OCI-LY7 (cell line): ENCODE measurements around the gene HSF2BP. TPM values are rescaled to one million over a fixed set of nuclear protein-coding genes. Genes with fewer than 3 reads are reported as not detected.
"Not testable (repeated sequence)": the region's sequence is repeated elsewhere in the genome, so short reads cannot be mapped to it uniquely, and the experiment has no call there.

Experiments
- BruUV-seq: library from RNA; stranded (reverse); fragments of 400-500 nt; replicated peaks from 2 replicates; lab custom pipeline; 2021; lab: Mats Ljungman, UMichigan
- CTCF ChIA-PET: fragments of 300-600 bp; sonication (Branson Sonifier 250); formaldehyde crosslinking; loops from one replicate; lab custom pipeline; 2022; ENCODE audit warnings: antibody characterized with exemption; ENCODE audit not compliant: unreplicated experiment; lab: Charles Lee
- POLR2A ChIA-PET: fragments of 300-600 bp; sonication (Branson Sonifier 250); formaldehyde crosslinking; loops from one replicate; lab custom pipeline; 2022; ENCODE audit warnings: antibody characterized with exemption; lab: Charles Lee
- DNase-seq: peaks from one replicate; pipeline ENCODE4 v3.0.0-alpha.2; 2015; ENCODE audit warnings: low spot score
- H2AFZ ChIP-seq: fragments of 200-600 bp; sonication (generic), shearing (Covaris generic); 2 replicates; pipeline ENCODE4 v1.6.1; 2014; ENCODE audit warnings: mild to moderate bottlenecking, antibody characterized with exemption, low read length, moderate library complexity
- H3K27ac ChIP-seq: fragments of 200-600 bp; sonication (generic); 2 replicates; pipeline ENCODE4 v1.5.1; 2014; ENCODE audit warnings: mixed run types, low read depth, mild to moderate bottlenecking, moderate library complexity, low read length, inconsistent platforms; ENCODE audit not compliant: poor library complexity, severe bottlenecking
- H3K36me3 ChIP-seq: fragments of 200-600 bp; sonication (generic); 2 replicates; pipeline ENCODE4 v1.6.1; 2014; ENCODE audit warnings: mild to moderate bottlenecking, antibody characterized with exemption, low read length, moderate library complexity, mixed read lengths; ENCODE audit not compliant: insufficient read depth
- H3K4me1 ChIP-seq: fragments of 200-600 bp; sonication (generic); 2 replicates; pipeline ENCODE4 v1.5.1; 2014; ENCODE audit warnings: mild to moderate bottlenecking, low read length; ENCODE audit not compliant: insufficient read depth, poor library complexity, severe bottlenecking
- H3K4me2 ChIP-seq: fragments of 200-600 bp; sonication (generic); 2 replicates; pipeline ENCODE4 v1.6.1; 2014; ENCODE audit warnings: mild to moderate bottlenecking, low read length
- H3K4me3 ChIP-seq: fragments of 200-600 bp; sonication (generic); 2 replicates; pipeline ENCODE4 v1.5.1; 2014; ENCODE audit warnings: mild to moderate bottlenecking, low read depth, low read length; ENCODE audit not compliant: poor library complexity, severe bottlenecking
- H3K79me2 ChIP-seq: fragments of 200-600 bp; sonication (generic); 2 replicates; pipeline ENCODE4 v1.6.1; 2016; ENCODE audit warnings: low read depth, mild to moderate bottlenecking, low read length, moderate library complexity, mixed read lengths; ENCODE audit not compliant: insufficient read depth
- H3K9me2 ChIP-seq: fragments of 200-600 bp; sonication (generic); 2 replicates; pipeline ENCODE4 v1.6.1; 2016; ENCODE audit warnings: mild to moderate bottlenecking, low read length, mixed read lengths; ENCODE audit not compliant: insufficient read depth
- H3K9me3 ChIP-seq: fragments of 200-600 bp; sonication (generic); 2 replicates; pipeline ENCODE4 v1.6.1; 2014; ENCODE audit warnings: mild to moderate bottlenecking, mixed run types, low read length, mixed read lengths
- H4K20me1 ChIP-seq: fragments of 200-600 bp; sonication (generic); 2 replicates; pipeline ENCODE4 v1.6.1; 2014; ENCODE audit warnings: mild to moderate bottlenecking, antibody characterized with exemption, low read length, moderate library complexity, mixed read lengths; ENCODE audit not compliant: insufficient read depth
- intact Hi-C: fragments of 100-400 bp; cut with micrococcal nuclease; formaldehyde crosslinking; loops from one replicate; pipeline ENCODE4 v1.10.0; 2022; ENCODE audit not compliant: unreplicated experiment
- total RNA-seq, 2 experiments: library from RNA; depleted of rRNA in 1 of 2; stranded (reverse); fragments of >200 nt in 1 of 2; shearing (Covaris generic) in 1 of 2; gene quantifications; 2 replicates each; pipeline ENCODE4 v1.2.3, GENCODE V29; 2014 to 2022

The HSF2BP gene
- total RNA-seq, 2 experiments from 2014 or later = 3.5 to 5.1 TPM

- H3K4me2 ChIP-seq, DNase-seq, H3K4me1 ChIP-seq, H3K36me3 ChIP-seq, H2AFZ ChIP-seq, BruUV-seq, intact Hi-C loops, CTCF ChIA-PET, H3K27ac ChIP-seq, POLR2A ChIA-PET, H4K20me1 ChIP-seq, H3K9me3 ChIP-seq, H3K79me2 ChIP-seq, H3K4me3 ChIP-seq, H3K9me2 ChIP-seq: not testable (repeated sequence)
These were observed 155.4 kb downstream of the HSF2BP start for GRCh38 chr21:43503892-43504291.

- BruUV-seq, H3K36me3 ChIP-seq, H3K9me3 ChIP-seq, H3K79me2 ChIP-seq, H3K4me1 ChIP-seq, intact Hi-C loops, H2AFZ ChIP-seq, H3K4me2 ChIP-seq, H4K20me1 ChIP-seq, H3K4me3 ChIP-seq, H3K9me2 ChIP-seq, POLR2A ChIA-PET, H3K27ac ChIP-seq, CTCF ChIA-PET, DNase-seq: not testable (repeated sequence)
These were observed 156.1 kb downstream of the HSF2BP start for GRCh38 chr21:43503075-43503750.

GRCh38 chr21:43502407-43503071 is 156.7 kb downstream of the HSF2BP start:
- H3K79me2 ChIP-seq, H3K27ac ChIP-seq, H3K4me1 ChIP-seq, H3K36me3 ChIP-seq, H3K4me2 ChIP-seq, H2AFZ ChIP-seq, DNase-seq, H4K20me1 ChIP-seq, H3K9me2 ChIP-seq, H3K9me3 ChIP-seq, intact Hi-C loops, BruUV-seq, H3K4me3 ChIP-seq, POLR2A ChIA-PET, CTCF ChIA-PET: not testable (repeated sequence)

DNA sequence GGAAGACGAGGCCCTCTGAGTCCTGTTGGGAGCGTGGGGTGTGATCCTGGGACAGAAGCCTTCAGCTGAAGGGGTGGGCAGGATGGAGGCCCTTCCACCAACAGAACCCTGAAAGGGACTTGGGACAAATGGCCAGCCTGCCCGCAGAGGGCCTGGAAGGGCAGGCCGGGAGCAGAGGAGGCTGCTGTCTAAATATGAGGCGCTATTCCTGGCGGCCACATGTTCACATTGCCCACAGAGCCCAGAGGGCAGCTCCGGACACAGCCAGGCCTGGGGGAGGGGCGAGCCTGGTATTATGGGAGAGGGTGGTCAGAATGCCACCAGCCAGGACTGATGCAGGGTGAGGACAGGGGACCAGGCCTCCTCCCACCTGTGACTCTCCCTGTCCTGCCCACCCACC is 160.4 kb downstream of the HSF2BP start:
- CTCF ChIA-PET, BruUV-seq, H3K4me2 ChIP-seq, H3K9me2 ChIP-seq, POLR2A ChIA-PET, H3K4me1 ChIP-seq, H2AFZ ChIP-seq, H3K27ac ChIP-seq, H3K9me3 ChIP-seq, H4K20me1 ChIP-seq, DNase-seq, H3K4me3 ChIP-seq, H3K36me3 ChIP-seq, H3K79me2 ChIP-seq, intact Hi-C loops: not testable (repeated sequence)

DNA sequence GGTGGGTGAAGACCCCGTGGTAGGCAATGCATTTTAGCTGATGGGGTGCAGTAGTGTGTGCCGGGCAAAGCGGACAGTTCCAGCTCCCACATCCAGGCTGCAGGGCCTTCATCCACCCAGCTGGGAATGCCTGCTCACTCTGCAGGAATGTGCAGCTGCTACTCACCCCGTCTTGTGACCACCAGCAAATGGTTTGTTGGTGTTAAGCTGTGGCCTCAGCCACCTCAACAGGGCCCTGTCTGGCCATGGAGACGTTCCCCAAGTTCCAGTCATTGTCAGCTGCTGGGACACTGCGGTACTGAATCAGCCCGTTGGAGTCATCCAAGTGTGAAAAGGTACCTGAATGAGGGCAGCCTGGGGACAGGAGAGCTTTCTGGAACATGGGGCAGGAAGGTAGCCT is 161.2 kb downstream of the HSF2BP start:
- CTCF ChIA-PET, DNase-seq, intact Hi-C loops: not testable (repeated sequence)

GRCh38 chr21:43494279-43495012 is 164.8 kb downstream of the HSF2BP start:
- intact Hi-C loops, H3K4me1 ChIP-seq, H3K9me3 ChIP-seq, H2AFZ ChIP-seq, POLR2A ChIA-PET, DNase-seq, BruUV-seq, H3K27ac ChIP-seq, H3K79me2 ChIP-seq, CTCF ChIA-PET, H3K4me2 ChIP-seq, H3K9me2 ChIP-seq, H3K36me3 ChIP-seq, H3K4me3 ChIP-seq, H4K20me1 ChIP-seq: not testable (repeated sequence)

More for the DNA sequence above, 161.2 kb downstream of the HSF2BP start:
- H3K4me2 ChIP-seq, H3K4me3 ChIP-seq, H3K4me1 ChIP-seq, H3K9me3 ChIP-seq, H3K79me2 ChIP-seq, POLR2A ChIA-PET, H3K27ac ChIP-seq, H4K20me1 ChIP-seq, H3K36me3 ChIP-seq, BruUV-seq, H3K9me2 ChIP-seq, H2AFZ ChIP-seq: not testable (repeated sequence)
